GM23248 (cell line): ENCODE results near the gene KLF13. TPM values are rescaled to one million over a fixed set of nuclear protein-coding genes. Genes with fewer than 3 reads are reported as not detected.

Experiments
- DNase-seq: peaks from one replicate; pipeline ENCODE4 v3.0.0-alpha.2; 2015
- H2AFZ ChIP-seq: fragments of 200-600 bp; sonication (generic); 2 replicates; pipeline ENCODE4 v1.6.1; 2016; ENCODE audit warnings: antibody characterized with exemption
- H3F3A ChIP-seq: fragments of 200-600 bp; sonication (generic); 2 replicates; pipeline ENCODE4 v1.6.1; 2016; ENCODE audit warnings: mild to moderate bottlenecking, antibody characterized with exemption, mixed run types; ENCODE audit not compliant: insufficient read depth
- H3K27ac ChIP-seq: fragments of 200-600 bp; sonication (generic); 2 replicates; pipeline ENCODE4 v1.5.1; 2016; ENCODE audit warnings: mild to moderate bottlenecking
- H3K27me3 ChIP-seq: fragments of 200-600 bp; sonication (generic); replicated peaks from 2 replicates; pipeline ENCODE4 v1.6.1; 2016; ENCODE audit warnings: mild to moderate bottlenecking; ENCODE audit not compliant: insufficient read depth
- H3K36me3 ChIP-seq: fragments of 200-600 bp; sonication (generic); 2 replicates; pipeline ENCODE4 v1.6.1; 2016; ENCODE audit warnings: low read depth, mild to moderate bottlenecking
- H3K4me1 ChIP-seq: fragments of 200-600 bp; sonication (generic); 2 replicates; pipeline ENCODE4 v1.6.1; 2016; ENCODE audit warnings: mild to moderate bottlenecking; ENCODE audit not compliant: insufficient read depth
- H3K4me2 ChIP-seq: fragments of 200-600 bp; sonication (generic); one replicate; pipeline ENCODE4 v1.6.1; 2016; ENCODE audit warnings: mild to moderate bottlenecking; ENCODE audit not compliant: unreplicated experiment
- H3K4me3 ChIP-seq: fragments of 200-600 bp; sonication (generic); 2 replicates; pipeline ENCODE4 v1.5.1; 2016; ENCODE audit warnings: mild to moderate bottlenecking
- H3K79me2 ChIP-seq: fragments of 200-600 bp; sonication (generic); 2 replicates; pipeline ENCODE4 v1.6.1; 2016; ENCODE audit warnings: mild to moderate bottlenecking; ENCODE audit not compliant: insufficient read depth
- H3K9ac ChIP-seq: fragments of 200-600 bp; sonication (generic); 2 replicates; pipeline ENCODE4 v1.6.1; 2016; ENCODE audit warnings: mild to moderate bottlenecking
- H3K9me2 ChIP-seq: fragments of 200-600 bp; sonication (generic); 2 replicates; pipeline ENCODE4 v1.6.1; 2016; ENCODE audit warnings: mixed run types, mild to moderate bottlenecking, moderate library complexity; ENCODE audit not compliant: insufficient read depth
- H3K9me3 ChIP-seq: fragments of 200-600 bp; sonication (generic); one replicate; pipeline ENCODE4 v1.6.1; 2017; ENCODE audit warnings: low read depth
- H4K20me1 ChIP-seq: fragments of 200-600 bp; sonication (generic); 2 replicates; pipeline ENCODE4 v1.6.0; 2016; ENCODE audit not compliant: insufficient read depth
- EZH2 ChIP-seq: fragments of 200-600 bp; sonication (generic); IDR thresholded peaks from 2 replicates; pipeline ENCODE4 v1.6.1; 2018; ENCODE audit warnings: antibody characterized with exemption, mild to moderate bottlenecking; ENCODE audit not compliant: insufficient read depth, poor library complexity, severe bottlenecking
- EZH2phosphoT487 ChIP-seq: fragments of 200-600 bp; sonication (generic); IDR thresholded peaks from 2 replicates; pipeline ENCODE4 v1.6.1; 2018; ENCODE audit warnings: antibody characterized with exemption, moderate library complexity, mild to moderate bottlenecking, low read depth; ENCODE audit not compliant: insufficient read depth
- WGBS, 2 experiments: methylation state at CpG; one replicate each; pipeline ENCODE4 v1.1.6; 2015 to 2017; ENCODE audit warnings: low lambda C conversion rate in 2 of 2, low coverage in 1 of 2; ENCODE audit errors: missing lambda C conversion rate in 2 of 2; 5-methylcytosine and 5-hydroxymethylcytosine counted together
- in situ Hi-C: fragments of 300-500 bp; cut with MboI; formaldehyde crosslinking; loops from 2 replicates; pipeline ENCODE4 v1.15.0; 2020
- polyA plus RNA-seq: library from polyadenylated mRNA; unstranded; fragments of >200 nt; fragmentation: Nextera tagmentation; extraction: Ambion mirVana; gene quantifications from 2 replicates; pipeline ENCODE4 v1.2.1, GENCODE V29; 2016
- total RNA-seq: library from RNA; depleted of rRNA; stranded (reverse); fragments of >200 nt; shearing (Covaris generic); gene quantifications from 2 replicates; pipeline ENCODE4 v1.2.3, GENCODE V29; 2014

Gene KLF13
- total and polyA plus RNA-seq, 2 experiments from 2014 or later: 8.0 to 38.9 TPM

GRCh38 chr15:31317421-31318327, 9.0 kb upstream of the KLF13 start:
- H3K27me3 ChIP-seq: peaks cover 25% of the 10 kb centered on the region
- in situ Hi-C loops: no loop called here
- H3K9me3 ChIP-seq: no peaks in the 10 kb centered on the region
- H4K20me1 ChIP-seq: no peaks in the 10 kb centered on the region
- H2AFZ ChIP-seq: no peak overlapping the region
- H3K4me3 ChIP-seq: no peak overlapping the region
- no peak overlapping the region for H3K27ac ChIP-seq
- WGBS, 2 experiments: 16 to 19% methylated on average over 21 of the region's 21 CpGs
- TF ChIP-seq EZH2 (no peak), EZH2phosphoT487 (no peak)
- no peaks in the 10 kb centered on the region for H3K9me2 ChIP-seq
- no peak overlapping the region for H3K9ac ChIP-seq
- no peak for DNase-seq
- no peaks in the 10 kb centered on the region for H3K79me2 ChIP-seq
- H3F3A ChIP-seq: no peaks in the 10 kb centered on the region
- no peaks in the 10 kb centered on the region for H3K4me1 ChIP-seq
- no peaks in the 10 kb centered on the region for H3K36me3 ChIP-seq
- no peak overlapping the region for H3K4me2 ChIP-seq

- Histone ChIP-seq H3F3A (0 out of 2 replicates have a peak, but pooled peaks cover 1% of the 10 kb centered on the region), H3K9ac (no peak overlapping the region), H3K4me2 (no peak overlapping the region), H3K4me1 (no peaks in the 10 kb centered on the region), H3K9me3 (no peaks in the 10 kb centered on the region), H2AFZ (no peak overlapping the region), H4K20me1 (no peaks in the 10 kb centered on the region), H3K27ac (no peak overlapping the region), H3K9me2 (no peaks in the 10 kb centered on the region), H3K4me3 (no peak overlapping the region), H3K27me3 (peaks cover 25% of the 10 kb centered on the region), H3K36me3 (no peaks in the 10 kb centered on the region), H3K79me2 (no peaks in the 10 kb centered on the region)
- 66% methylated on average over 4 of the region's 4 CpGs for WGBS, 2 experiments
- in situ Hi-C loops: no loop called here
- DNase-seq: no peak
- TF ChIP-seq EZH2: no peak
- no peak for TF ChIP-seq EZH2phosphoT487
These were observed 8.2 kb upstream of the KLF13 start for GRCh38 chr15:31318429-31318828.

- no peak for DNase-seq
- TF ChIP-seq EZH2phosphoT487: no peak
- TF ChIP-seq EZH2: no peak
- WGBS, 2 experiments: 86 to 91% methylated on average over 5 of the region's 5 CpGs
- Histone ChIP-seq H3K4me3 (no peak overlapping the region), H3F3A (0 out of 2 replicates have a peak, but pooled peaks cover 4% of the 10 kb centered on the region), H3K27me3 (peaks cover 25% of the 10 kb centered on the region), H3K36me3 (no peaks in the 10 kb centered on the region), H3K9me2 (no peaks in the 10 kb centered on the region), H3K9ac (no peak overlapping the region), H4K20me1 (no peaks in the 10 kb centered on the region), H3K79me2 (no peaks in the 10 kb centered on the region), H3K27ac (no peak overlapping the region), H2AFZ (no peak overlapping the region), H3K9me3 (no peaks in the 10 kb centered on the region), H3K4me1 (0 out of 2 replicates have a peak, but pooled peaks cover 1% of the 10 kb centered on the region), H3K4me2 (no peak overlapping the region)
- in situ Hi-C loops: no loop called here
These were observed 6.6 kb upstream of the KLF13 start for GRCh38 chr15:31320022-31320421.

- no peak for TF ChIP-seq EZH2
- TF ChIP-seq EZH2phosphoT487: no peak
- Histone ChIP-seq H3K27ac (no peak overlapping the region), H2AFZ (no peak overlapping the region), H3K4me3 (no peak overlapping the region), H3K9me3 (no peaks in the 10 kb centered on the region), H3K9me2 (no peaks in the 10 kb centered on the region), H4K20me1 (no peaks in the 10 kb centered on the region), H3K36me3 (no peaks in the 10 kb centered on the region), H3K4me2 (no peak overlapping the region), H3K4me1 (0 out of 2 replicates have a peak, but pooled peaks cover 5% of the 10 kb centered on the region), H3K27me3 (peaks cover 25% of the 10 kb centered on the region), H3F3A (0 out of 2 replicates have a peak, but pooled peaks cover 4% of the 10 kb centered on the region), H3K79me2 (no peaks in the 10 kb centered on the region), H3K9ac (no peak overlapping the region)
- 82 to 91% methylated on average over 2 of the region's 2 CpGs for WGBS, 2 experiments
- in situ Hi-C loops: no loop called here
- no peak for DNase-seq
These were observed 5.2 kb upstream of the KLF13 start for GRCh38 chr15:31321418-31321817.
